Body of pancreas (tissue), 4 donors: ENCODE data around the gene AFAP1L1. TPM values are rescaled to one million over a fixed set of nuclear protein-coding genes. Genes with fewer than 3 reads are reported as not detected.
A peak's percentile ranks its signal among the peaks of the same experiment; 100 is the strongest.

Experiments
- ATAC-seq: fragments of 150-250 bp; one replicate; pipeline ENCODE4 v1.9.1; 2016
- DNase-seq, 4 donors: peaks; one replicate each; pipeline ENCODE4 v3.0.0-alpha.2; 2019
- H3K27ac ChIP-seq, 4 donors: fragments of 200-600 bp; sonication (generic); 1 replicate in 3 of 4; 2 replicates in 1 of 4; pipeline versions ENCODE4 v1.5.1 to v1.6.1; 2016 to 2019; ENCODE audit warnings: mild to moderate bottlenecking in 1 of 4, mixed read lengths in 1 of 4, moderate library complexity in 1 of 4
- H3K27me3 ChIP-seq, 2 donors: fragments of 200-600 bp; sonication (generic); one replicate each; pipeline ENCODE4 v1.6.0; 2016; ENCODE audit warnings: mild to moderate bottlenecking in 1 of 2
- H3K36me3 ChIP-seq, 2 donors: fragments of 200-600 bp; sonication (generic); replicated peaks in 1 of 2; 2 replicates each; pipeline ENCODE4 v1.5.1; 2016; ENCODE audit warnings: low read depth in 2 of 2; ENCODE audit not compliant: insufficient read depth in 1 of 2
- H3K4me1 ChIP-seq: fragments of 200-600 bp; sonication (generic); one replicate; pipeline ENCODE4 v1.6.0; 2016
- H3K4me3 ChIP-seq, 2 donors: fragments of 200-600 bp; sonication (generic); 1 replicate in 1 of 2; 2 replicates in 1 of 2; pipeline ENCODE4 v1.5.1; 2016 to 2019
- H3K9me3 ChIP-seq, 3 donors: fragments of 200-600 bp; sonication (generic); 1 replicate in 2 of 3; 2 replicates in 1 of 3; pipeline ENCODE4 v1.5.1; 2016
- POLR2A ChIP-seq, 3 donors: fragments of 450-650 bp; IDR thresholded peaks; one replicate each; pipeline ENCODE4 v1.6.1; 2016; ENCODE audit warnings: antibody characterized with exemption in 3 of 3, mild to moderate bottlenecking in 2 of 3
- WGBS, 2 donors: methylation state at CpG; one replicate each; pipeline ENCODE4 v1.1.5; 2017; 5-methylcytosine and 5-hydroxymethylcytosine counted together
- intact Hi-C: fragments of 100-400 bp; cut with DNase I; formaldehyde crosslinking; loops from one replicate; pipeline ENCODE4 v1.15.1; 2023
- total RNA-seq, 2 donors: library from RNA; depleted of rRNA; stranded (reverse); fragments of >200 nt; gene quantifications; one replicate each; pipeline ENCODE4 v1.1.0, GENCODE V29; 2016
- TF ChIP-seq, protein P1 (sequence below), 7 experiments: fragments of 450-650 bp in 4 of 7; fragments of 200-600 bp in 3 of 7; sonication (generic) in 3 of 7; IDR thresholded peaks; one replicate each; pipeline ENCODE4 v1.5.1; 2016 to 2019; ENCODE audit warnings: antibody characterized with exemption in 7 of 7

Gene AFAP1L1
- total RNA-seq, 2 donors from 2014 or later: 2.9 to 5.9 TPM

DNA sequence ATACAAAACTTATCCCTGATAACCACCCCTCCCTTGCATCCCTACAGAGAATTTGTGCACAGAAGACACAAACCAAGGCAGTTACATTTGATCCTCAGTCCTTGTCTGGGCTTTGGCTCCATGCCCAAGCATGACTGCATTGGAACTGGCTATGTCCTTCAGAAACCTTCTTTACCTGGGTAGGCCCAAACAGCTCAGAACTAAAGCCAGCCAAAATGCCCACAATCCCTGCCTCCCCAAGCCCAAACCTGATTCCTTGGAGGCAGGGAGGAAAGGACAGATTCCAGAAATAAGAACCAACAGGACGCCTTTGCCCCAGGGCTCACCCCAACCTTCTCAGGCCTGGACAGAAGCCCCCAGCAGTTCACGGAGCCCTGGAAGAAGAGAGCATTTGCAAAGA is 99.2 kb downstream of the AFAP1L1 start:
- intact Hi-C loops: no loop called here
- peak; percentile 42 to 66 (median 52) for DNase-seq
- H3K27ac ChIP-seq: no peak overlapping the region

GRCh38 chr5:149371296-149371962 is 99.8 kb downstream of the AFAP1L1 start:
- WGBS, 2 donors: 21 to 31% methylated on average over 12 of the region's 12 CpGs
- Histone ChIP-seq H3K4me1 (peaks cover 18% of the 10 kb centered on the region), H3K4me3 (no peak overlapping the region), H3K9me3 (no peaks in the 10 kb centered on the region), H3K27ac (no peak overlapping the region), H3K36me3 (no peaks in the 10 kb centered on the region), H3K27me3 (no peaks in the 10 kb centered on the region)
- DNase-seq: peak; percentile 73 to 77 (median 76)
- peak; percentile 87 for ATAC-seq
- intact Hi-C loops: no loop called here
- TF ChIP-seq POLR2A (IDR thresholded peaks at IDR 0.05): no peak
- TF ChIP-seq, protein P1, sequence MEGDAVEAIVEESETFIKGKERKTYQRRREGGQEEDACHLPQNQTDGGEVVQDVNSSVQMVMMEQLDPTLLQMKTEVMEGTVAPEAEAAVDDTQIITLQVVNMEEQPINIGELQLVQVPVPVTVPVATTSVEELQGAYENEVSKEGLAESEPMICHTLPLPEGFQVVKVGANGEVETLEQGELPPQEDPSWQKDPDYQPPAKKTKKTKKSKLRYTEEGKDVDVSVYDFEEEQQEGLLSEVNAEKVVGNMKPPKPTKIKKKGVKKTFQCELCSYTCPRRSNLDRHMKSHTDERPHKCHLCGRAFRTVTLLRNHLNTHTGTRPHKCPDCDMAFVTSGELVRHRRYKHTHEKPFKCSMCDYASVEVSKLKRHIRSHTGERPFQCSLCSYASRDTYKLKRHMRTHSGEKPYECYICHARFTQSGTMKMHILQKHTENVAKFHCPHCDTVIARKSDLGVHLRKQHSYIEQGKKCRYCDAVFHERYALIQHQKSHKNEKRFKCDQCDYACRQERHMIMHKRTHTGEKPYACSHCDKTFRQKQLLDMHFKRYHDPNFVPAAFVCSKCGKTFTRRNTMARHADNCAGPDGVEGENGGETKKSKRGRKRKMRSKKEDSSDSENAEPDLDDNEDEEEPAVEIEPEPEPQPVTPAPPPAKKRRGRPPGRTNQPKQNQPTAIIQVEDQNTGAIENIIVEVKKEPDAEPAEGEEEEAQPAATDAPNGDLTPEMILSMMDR (IDR thresholded peaks at IDR 0.05): peak; percentile 67 to 81 (median 72)

More for the DNA sequence above, 99.2 kb downstream of the AFAP1L1 start:
- no peak for ATAC-seq
- Histone ChIP-seq H3K9me3 (no peaks in the 10 kb centered on the region), H3K27me3 (no peaks in the 10 kb centered on the region), H3K4me3 (no peak overlapping the region), H3K36me3 (no peaks in the 10 kb centered on the region), H3K4me1 (peaks cover 18% of the 10 kb centered on the region)
- WGBS, 2 donors: 81% methylated on average over 2 of the region's 2 CpGs
- TF ChIP-seq, protein P1 (IDR thresholded peaks at IDR 0.05): no peak
- no peak for TF ChIP-seq POLR2A (IDR thresholded peaks at IDR 0.05)

GRCh38 chr5:149372076-149372795 is 100.6 kb downstream of the AFAP1L1 start:
- Histone ChIP-seq H3K27ac (no peak overlapping the region), H3K4me3 (no peak overlapping the region), H3K27me3 (no peaks in the 10 kb centered on the region), H3K36me3 (no peaks in the 10 kb centered on the region), H3K4me1 (peaks cover 18% of the 10 kb centered on the region), H3K9me3 (no peaks in the 10 kb centered on the region)
- no peak for TF ChIP-seq POLR2A (IDR thresholded peaks at IDR 0.05)
- TF ChIP-seq, protein P1 (IDR thresholded peaks at IDR 0.05): no peak
- no peak for ATAC-seq
- WGBS, 2 donors: 70 to 78% methylated on average over 4 of the region's 4 CpGs
- DNase-seq: no peak
- intact Hi-C loops: no loop called here

GRCh38 chr5:149372932-149373331 is 101.3 kb downstream of the AFAP1L1 start:
- DNase-seq (no peak), ATAC-seq (no peak)
- Histone ChIP-seq H3K27me3 (no peaks in the 10 kb centered on the region), H3K9me3 (no peaks in the 10 kb centered on the region), H3K4me1 (peaks cover 13% of the 10 kb centered on the region), H3K36me3 (no peaks in the 10 kb centered on the region), H3K4me3 (no peak overlapping the region), H3K27ac (no peak overlapping the region)
- intact Hi-C loops: no loop called here
- no peak for TF ChIP-seq POLR2A (IDR thresholded peaks at IDR 0.05)
- TF ChIP-seq, protein P1 (IDR thresholded peaks at IDR 0.05): no peak
- WGBS, 2 donors: 79 to 86% methylated on average over 3 of the region's 3 CpGs
